ENCODE measurements around the gene NRTN.

DNA sequence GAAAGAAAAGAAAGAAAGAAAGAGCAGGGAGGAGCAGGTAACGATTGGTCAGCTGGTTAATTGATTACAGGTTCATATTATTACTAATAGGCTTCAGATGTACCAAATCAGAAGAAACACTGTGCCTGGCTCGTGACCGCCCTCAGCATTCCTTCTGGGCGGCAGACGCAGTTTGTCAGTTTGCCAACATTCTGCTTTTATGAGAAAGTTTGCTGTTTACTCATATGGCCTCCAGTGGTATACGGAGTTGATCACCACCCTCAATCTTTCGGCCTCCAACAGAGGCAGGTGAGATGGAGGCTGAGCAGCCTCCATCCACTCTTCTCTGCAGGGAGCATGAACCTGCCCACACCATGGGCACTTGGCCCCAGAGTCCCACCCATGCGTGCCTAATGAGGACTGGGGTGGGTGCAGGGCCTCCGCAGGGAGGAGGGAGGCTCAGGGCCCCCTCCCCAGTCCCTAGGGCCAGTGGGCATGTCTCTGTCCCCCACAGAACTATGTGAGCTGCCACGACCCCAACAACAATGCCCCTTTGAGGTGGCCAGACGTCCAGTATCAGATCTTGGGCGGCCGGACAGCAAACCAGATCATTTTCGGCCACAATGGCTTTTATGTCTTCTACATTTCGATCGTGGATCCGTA lies 29.1 kb upstream of the NRTN start:
- TF ChIP-seq, protein P1, sequence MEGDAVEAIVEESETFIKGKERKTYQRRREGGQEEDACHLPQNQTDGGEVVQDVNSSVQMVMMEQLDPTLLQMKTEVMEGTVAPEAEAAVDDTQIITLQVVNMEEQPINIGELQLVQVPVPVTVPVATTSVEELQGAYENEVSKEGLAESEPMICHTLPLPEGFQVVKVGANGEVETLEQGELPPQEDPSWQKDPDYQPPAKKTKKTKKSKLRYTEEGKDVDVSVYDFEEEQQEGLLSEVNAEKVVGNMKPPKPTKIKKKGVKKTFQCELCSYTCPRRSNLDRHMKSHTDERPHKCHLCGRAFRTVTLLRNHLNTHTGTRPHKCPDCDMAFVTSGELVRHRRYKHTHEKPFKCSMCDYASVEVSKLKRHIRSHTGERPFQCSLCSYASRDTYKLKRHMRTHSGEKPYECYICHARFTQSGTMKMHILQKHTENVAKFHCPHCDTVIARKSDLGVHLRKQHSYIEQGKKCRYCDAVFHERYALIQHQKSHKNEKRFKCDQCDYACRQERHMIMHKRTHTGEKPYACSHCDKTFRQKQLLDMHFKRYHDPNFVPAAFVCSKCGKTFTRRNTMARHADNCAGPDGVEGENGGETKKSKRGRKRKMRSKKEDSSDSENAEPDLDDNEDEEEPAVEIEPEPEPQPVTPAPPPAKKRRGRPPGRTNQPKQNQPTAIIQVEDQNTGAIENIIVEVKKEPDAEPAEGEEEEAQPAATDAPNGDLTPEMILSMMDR (conservative IDR thresholded peaks at IDR 0.05; ENCODE audit: low read depth, low read length), result no peak
- TF ChIP-seq EZH2 (IDR thresholded peaks at IDR 0.05; ENCODE audit: low read length, unreplicated experiment) (no peak), EZH2phosphoT487 (IDR thresholded peaks at IDR 0.05; ENCODE audit: borderline replicate concordance, low read length) (no peak)
